ENCODE measurements around the gene CFAP299. TPM values are rescaled to one million over a fixed set of nuclear protein-coding genes. Genes with fewer than 3 reads are reported as not detected.
"Not testable (repeated sequence)": the region's sequence is repeated elsewhere in the genome, so short reads cannot be mapped to it uniquely, and the experiment has no call there.

The CFAP299 gene
- total RNA-seq, 1 donor from 2014 or later, result 0.93 TPM

GRCh38 chr4:80678413-80678812 is 342.9 kb downstream of the CFAP299 start:
- H3K27me3 Mint-ChIP-seq, result no peaks in the 10 kb centered on the region
- no peak for DNase-seq (ENCODE audit: low spot score, unreplicated experiment)
- H3K36me3 Mint-ChIP-seq (ENCODE audit: insufficient read depth), result no peaks in the 10 kb centered on the region
- H3K4me3 Mint-ChIP-seq (ENCODE audit: low read depth), result no peak overlapping the region
- no peaks in the 10 kb centered on the region for H3K9me3 Mint-ChIP-seq (ENCODE audit: low read depth)
- H3K4me1 Mint-ChIP-seq (ENCODE audit: low read depth), result peaks cover 4% of the 10 kb centered on the region
- no peak for TF ChIP-seq CTCF (IDR thresholded peaks at IDR 0.05; ENCODE audit: unreplicated experiment)
- H3K27ac Mint-ChIP-seq, result no peak overlapping the region

GRCh38 chr4:80680934-80681333 is 345.4 kb downstream of the CFAP299 start:
- H3K27ac Mint-ChIP-seq, result no peak overlapping the region
- H3K36me3 Mint-ChIP-seq (ENCODE audit: insufficient read depth), result no peaks in the 10 kb centered on the region
- no peaks in the 10 kb centered on the region for H3K27me3 Mint-ChIP-seq
- H3K4me1 Mint-ChIP-seq (ENCODE audit: low read depth), result peaks cover 6% of the 10 kb centered on the region
- no peak for TF ChIP-seq CTCF (IDR thresholded peaks at IDR 0.05; ENCODE audit: unreplicated experiment)
- H3K9me3 Mint-ChIP-seq (ENCODE audit: low read depth), result no peaks in the 10 kb centered on the region
- DNase-seq (ENCODE audit: low spot score, unreplicated experiment), result no peak
- no peak overlapping the region for H3K4me3 Mint-ChIP-seq (ENCODE audit: low read depth)

DNA sequence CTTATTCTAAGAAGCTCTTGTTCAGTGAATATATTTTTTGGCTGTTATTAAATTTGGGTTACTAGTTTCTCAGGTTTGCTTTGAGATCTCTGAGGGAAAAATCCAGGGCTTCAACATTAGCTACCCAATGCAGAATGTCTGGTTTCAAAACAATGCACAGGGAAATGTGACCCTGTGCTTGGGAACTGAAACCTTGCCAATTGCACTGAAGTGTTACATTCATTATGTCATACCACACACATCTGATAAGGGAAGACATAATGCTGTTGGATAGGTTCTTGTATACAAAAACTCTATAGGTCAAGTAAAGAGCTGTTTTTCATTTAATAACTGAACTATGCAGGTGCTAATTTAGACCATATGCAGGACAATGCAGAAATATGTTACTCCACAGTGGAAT is 349.7 kb downstream of the CFAP299 start:
- TF ChIP-seq CTCF (IDR thresholded peaks at IDR 0.05; ENCODE audit: unreplicated experiment), result no peak
- H3K27ac Mint-ChIP-seq, result no peak overlapping the region
- peaks cover 6% of the 10 kb centered on the region for H3K4me1 Mint-ChIP-seq (ENCODE audit: low read depth)
- H3K27me3 Mint-ChIP-seq, result peaks cover 3% of the 10 kb centered on the region
- no peak for DNase-seq (ENCODE audit: low spot score, unreplicated experiment)
- H3K36me3 Mint-ChIP-seq (ENCODE audit: insufficient read depth), result no peaks in the 10 kb centered on the region
- H3K9me3 Mint-ChIP-seq (ENCODE audit: low read depth), result peaks cover 8% of the 10 kb centered on the region
- no peak overlapping the region for H3K4me3 Mint-ChIP-seq (ENCODE audit: low read depth)

- not testable (repeated sequence) for DNase-seq (ENCODE audit: low spot score, unreplicated experiment); H3K27me3 Mint-ChIP-seq; H3K36me3 Mint-ChIP-seq (ENCODE audit: insufficient read depth); H3K9me3 Mint-ChIP-seq (ENCODE audit: low read depth); H3K4me3 Mint-ChIP-seq (ENCODE audit: low read depth); H3K4me1 Mint-ChIP-seq (ENCODE audit: low read depth); H3K27ac Mint-ChIP-seq
Observed at GRCh38 chr4:80687736-80688135, 352.2 kb downstream of the CFAP299 start.

DNA sequence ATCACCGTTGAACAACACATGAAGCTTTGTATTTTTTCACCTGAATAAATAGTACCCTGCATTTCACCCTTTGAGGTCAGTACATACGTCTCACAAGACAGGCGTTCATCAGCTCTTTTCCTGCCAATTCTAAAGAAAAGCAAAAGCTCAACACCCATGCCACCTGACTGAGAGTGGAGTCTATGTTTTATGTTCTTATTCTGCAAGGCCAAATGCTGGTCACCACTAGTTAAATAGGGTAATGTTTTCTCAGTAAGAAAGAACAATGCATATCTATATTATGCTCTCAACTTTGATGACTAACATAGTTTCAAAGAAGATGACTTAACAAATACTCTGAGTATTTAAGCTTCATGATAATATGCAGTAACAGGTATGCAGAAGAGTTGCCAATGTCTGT is 358.6 kb downstream of the CFAP299 start:
- no peaks in the 10 kb centered on the region for H3K9me3 Mint-ChIP-seq (ENCODE audit: low read depth)

More for the DNA sequence above, 358.6 kb downstream of the CFAP299 start:
- no peak for DNase-seq (ENCODE audit: low spot score, unreplicated experiment)
- H3K27ac Mint-ChIP-seq, result no peak overlapping the region
- peaks cover 3% of the 10 kb centered on the region for H3K4me1 Mint-ChIP-seq (ENCODE audit: low read depth)
- no peak overlapping the region for H3K4me3 Mint-ChIP-seq (ENCODE audit: low read depth)
- H3K36me3 Mint-ChIP-seq (ENCODE audit: insufficient read depth), result no peaks in the 10 kb centered on the region
- no peak for TF ChIP-seq CTCF (IDR thresholded peaks at IDR 0.05; ENCODE audit: unreplicated experiment)
- H3K27me3 Mint-ChIP-seq, result no peaks in the 10 kb centered on the region
